ENCODE data around the gene VAV2. TPM values are rescaled to one million over a fixed set of nuclear protein-coding genes. Genes with fewer than 3 reads are reported as not detected.

Gene VAV2
- total RNA-seq, 1 experiment from 2014 or later, result 30.7 TPM

DNA sequence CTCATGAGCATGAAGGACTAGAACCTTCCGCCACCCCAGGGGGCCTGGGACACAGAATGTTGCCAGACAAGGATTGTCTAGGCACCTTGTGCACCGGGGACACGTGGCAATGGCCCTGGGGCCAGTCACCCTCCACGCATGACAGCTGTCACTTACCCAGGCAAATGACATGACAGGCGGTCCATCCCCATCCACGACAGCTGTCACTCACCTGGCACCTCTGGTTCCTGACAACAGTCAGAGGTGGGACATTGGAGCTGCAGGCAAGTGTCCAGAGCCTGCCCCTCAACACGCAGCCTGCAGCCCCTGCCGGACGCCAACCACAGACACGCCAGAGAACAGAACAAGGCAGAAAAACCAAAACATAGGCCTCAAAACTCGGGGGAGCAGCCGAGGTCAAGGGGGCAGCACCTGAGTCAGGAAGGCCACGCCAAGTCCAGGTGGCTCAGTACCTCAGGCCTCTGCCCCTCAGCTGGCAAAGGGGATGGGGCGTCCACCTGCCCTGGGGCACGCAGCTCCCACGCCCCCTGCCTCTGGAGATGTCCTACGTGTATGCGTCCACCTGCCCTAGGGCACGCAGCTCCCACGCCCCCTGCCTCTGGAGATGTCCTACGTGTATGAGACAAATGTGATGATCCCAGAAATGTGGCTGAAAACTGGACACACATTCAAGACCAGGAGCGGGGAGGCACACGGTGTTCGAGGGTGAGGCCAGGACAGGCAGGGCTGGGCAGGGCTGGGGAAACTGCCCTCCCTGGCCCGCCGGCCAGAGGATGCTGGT, 14.5 kb downstream of the VAV2 start:
- TF ChIP-seq, protein P1, sequence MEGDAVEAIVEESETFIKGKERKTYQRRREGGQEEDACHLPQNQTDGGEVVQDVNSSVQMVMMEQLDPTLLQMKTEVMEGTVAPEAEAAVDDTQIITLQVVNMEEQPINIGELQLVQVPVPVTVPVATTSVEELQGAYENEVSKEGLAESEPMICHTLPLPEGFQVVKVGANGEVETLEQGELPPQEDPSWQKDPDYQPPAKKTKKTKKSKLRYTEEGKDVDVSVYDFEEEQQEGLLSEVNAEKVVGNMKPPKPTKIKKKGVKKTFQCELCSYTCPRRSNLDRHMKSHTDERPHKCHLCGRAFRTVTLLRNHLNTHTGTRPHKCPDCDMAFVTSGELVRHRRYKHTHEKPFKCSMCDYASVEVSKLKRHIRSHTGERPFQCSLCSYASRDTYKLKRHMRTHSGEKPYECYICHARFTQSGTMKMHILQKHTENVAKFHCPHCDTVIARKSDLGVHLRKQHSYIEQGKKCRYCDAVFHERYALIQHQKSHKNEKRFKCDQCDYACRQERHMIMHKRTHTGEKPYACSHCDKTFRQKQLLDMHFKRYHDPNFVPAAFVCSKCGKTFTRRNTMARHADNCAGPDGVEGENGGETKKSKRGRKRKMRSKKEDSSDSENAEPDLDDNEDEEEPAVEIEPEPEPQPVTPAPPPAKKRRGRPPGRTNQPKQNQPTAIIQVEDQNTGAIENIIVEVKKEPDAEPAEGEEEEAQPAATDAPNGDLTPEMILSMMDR (IDR thresholded peaks at IDR 0.05; ENCODE audit: unreplicated experiment), result no peak
- H3K9me3 Mint-ChIP-seq (ENCODE audit: low read depth, unreplicated experiment), result no peaks in the 10 kb centered on the region
- no peak overlapping the region for H3K4me3 Mint-ChIP-seq (ENCODE audit: low read depth, unreplicated experiment)
- no peak for DNase-seq
- peaks cover 6% of the 10 kb centered on the region for H3K36me3 Mint-ChIP-seq (ENCODE audit: insufficient read depth, unreplicated experiment)
- BruUV-seq (replicated peaks), result no TSS peak
- intact Hi-C loops (cut with micrococcal nuclease; ENCODE audit: unreplicated experiment), result no loop called here
- CTCF ChIA-PET, result no interaction called here
- no peaks in the 10 kb centered on the region for H3K27me3 Mint-ChIP-seq (ENCODE audit: unreplicated experiment)
- peaks cover 44% of the 10 kb centered on the region for H3K4me1 Mint-ChIP-seq (ENCODE audit: low read depth, unreplicated experiment)
- H3K27ac Mint-ChIP-seq (ENCODE audit: unreplicated experiment), result no peak overlapping the region

DNA sequence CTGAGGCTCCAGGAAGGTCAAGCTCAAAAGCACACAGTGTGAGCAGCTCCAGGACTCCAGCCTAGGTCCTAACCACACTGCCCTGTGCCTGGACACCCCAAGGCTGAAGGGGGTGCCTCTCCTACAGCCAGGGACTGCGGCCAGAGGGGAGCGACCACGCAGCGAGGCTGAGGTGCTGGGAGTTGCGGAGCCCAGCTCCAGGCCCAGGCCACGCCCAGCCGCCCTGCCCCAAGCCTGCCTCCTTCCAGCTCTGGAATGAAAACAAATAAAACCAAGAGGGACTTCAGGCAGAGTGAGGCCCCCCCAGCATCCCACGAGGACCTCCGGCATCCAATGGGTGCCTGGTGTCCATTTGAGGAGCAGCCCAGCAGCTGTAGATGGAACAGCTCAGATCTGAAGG, 15.2 kb downstream of the VAV2 start:
- H3K27me3 Mint-ChIP-seq (ENCODE audit: unreplicated experiment), result no peaks in the 10 kb centered on the region
- no peak overlapping the region for H3K27ac Mint-ChIP-seq (ENCODE audit: unreplicated experiment)
- no peak for DNase-seq
- H3K36me3 Mint-ChIP-seq (ENCODE audit: insufficient read depth, unreplicated experiment), result peaks cover 6% of the 10 kb centered on the region
- CTCF ChIA-PET, result no interaction called here
- H3K4me1 Mint-ChIP-seq (ENCODE audit: low read depth, unreplicated experiment), result peaks cover 51% of the 10 kb centered on the region
- BruUV-seq (replicated peaks), result no TSS peak
- TF ChIP-seq, protein P1 (IDR thresholded peaks at IDR 0.05; ENCODE audit: unreplicated experiment), result no peak
- H3K9me3 Mint-ChIP-seq (ENCODE audit: low read depth, unreplicated experiment), result no peaks in the 10 kb centered on the region
- H3K4me3 Mint-ChIP-seq (ENCODE audit: low read depth, unreplicated experiment), result no peak overlapping the region
- intact Hi-C loops (cut with micrococcal nuclease; ENCODE audit: unreplicated experiment), result no loop called here

DNA sequence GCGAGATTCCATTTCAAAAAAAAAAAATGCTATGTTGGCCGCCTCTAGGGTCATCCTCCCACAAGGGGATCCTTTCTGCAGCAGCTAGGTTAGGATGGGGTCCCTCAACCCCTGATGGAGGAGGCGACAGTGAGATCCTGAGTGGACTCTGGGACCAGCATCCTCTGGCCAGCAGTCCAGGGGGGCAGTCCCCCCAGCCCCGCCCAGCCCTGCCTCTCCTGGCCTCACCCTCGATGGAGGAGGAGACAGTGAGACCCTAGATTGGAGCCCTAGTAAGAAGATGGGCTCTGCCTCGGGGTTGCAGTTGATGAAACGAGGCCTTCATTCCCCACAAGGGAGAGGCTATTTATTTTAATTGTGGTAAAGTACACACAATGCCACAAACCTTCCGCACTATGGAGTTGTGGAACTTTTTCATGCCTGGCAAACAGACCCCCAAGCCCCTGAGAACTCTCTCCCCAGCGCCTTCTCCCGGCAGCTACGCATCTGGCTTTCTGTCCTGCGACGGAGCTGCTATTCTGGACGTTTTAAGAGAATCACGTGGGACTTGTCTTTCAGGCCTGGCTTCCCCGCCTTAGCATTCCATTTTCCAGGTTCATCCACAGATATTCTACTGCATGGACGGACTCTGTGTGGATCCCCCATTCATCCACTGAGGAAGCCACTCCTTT, 15.8 kb downstream of the VAV2 start:
- no TSS peak for BruUV-seq (replicated peaks)
- intact Hi-C loops (cut with micrococcal nuclease; ENCODE audit: unreplicated experiment), result no loop called here
- Mint-ChIP-seq H3K27me3 (ENCODE audit: unreplicated experiment) (no peaks in the 10 kb centered on the region), H3K27ac (ENCODE audit: unreplicated experiment) (no peak overlapping the region), H3K36me3 (ENCODE audit: insufficient read depth, unreplicated experiment) (peaks cover 6% of the 10 kb centered on the region), H3K9me3 (ENCODE audit: low read depth, unreplicated experiment) (no peaks in the 10 kb centered on the region), H3K4me1 (ENCODE audit: low read depth, unreplicated experiment) (peaks cover 52% of the 10 kb centered on the region), H3K4me3 (ENCODE audit: low read depth, unreplicated experiment) (no peak overlapping the region)
- CTCF ChIA-PET, result no interaction called here
- TF ChIP-seq, protein P1 (IDR thresholded peaks at IDR 0.05; ENCODE audit: unreplicated experiment), result no peak
- DNase-seq, result no peak

DNA sequence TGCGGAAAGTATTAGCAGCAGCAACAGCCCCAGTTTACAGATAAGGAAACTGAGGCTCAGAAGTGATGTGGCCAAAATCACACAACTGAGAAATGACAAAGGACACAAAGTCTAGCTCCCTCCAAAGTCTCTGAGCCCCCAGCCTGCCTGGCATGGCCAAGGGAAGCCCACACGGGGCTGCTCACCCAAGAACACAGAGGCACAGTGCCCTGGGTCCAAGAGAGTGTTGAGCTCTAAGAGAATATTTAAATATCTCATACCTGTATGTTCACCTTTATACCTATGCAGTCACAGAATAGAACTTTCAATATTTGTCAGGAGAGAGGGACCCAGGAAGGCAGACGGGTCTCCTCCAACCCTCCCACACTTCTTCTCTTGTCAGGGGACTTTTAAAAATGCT, 16.6 kb downstream of the VAV2 start:
- CTCF ChIA-PET, result no interaction called here
- Mint-ChIP-seq H3K9me3 (ENCODE audit: low read depth, unreplicated experiment) (no peaks in the 10 kb centered on the region), H3K27ac (ENCODE audit: unreplicated experiment) (no peak overlapping the region), H3K4me3 (ENCODE audit: low read depth, unreplicated experiment) (no peak overlapping the region), H3K4me1 (ENCODE audit: low read depth, unreplicated experiment) (peaks cover 45% of the 10 kb centered on the region), H3K27me3 (ENCODE audit: unreplicated experiment) (no peaks in the 10 kb centered on the region), H3K36me3 (ENCODE audit: insufficient read depth, unreplicated experiment) (peaks cover 6% of the 10 kb centered on the region)
- DNase-seq, result no peak
- intact Hi-C loops (cut with micrococcal nuclease; ENCODE audit: unreplicated experiment), result no loop called here
- TF ChIP-seq, protein P1 (IDR thresholded peaks at IDR 0.05; ENCODE audit: unreplicated experiment), result no peak
- BruUV-seq (replicated peaks), result no TSS peak

Data from Calu3 (cell line).